Smooth muscle cell (in vitro differentiated cells): ENCODE measurements around the gene CPNE1. TPM values are rescaled to one million over a fixed set of nuclear protein-coding genes. Genes with fewer than 3 reads are reported as not detected.
"Not testable (repeated sequence)": the region's sequence is repeated elsewhere in the genome, so short reads cannot be mapped to it uniquely, and the experiment has no call there.

Experiments used
- DNase-seq: peaks from one replicate; lab custom pipeline; 2025; ENCODE audit not compliant: unreplicated experiment; lab: John Stamatoyannopoulos, UW
- H2AFZ ChIP-seq: fragments of 200-600 bp; sonication (generic); 2 replicates; pipeline ENCODE4 v1.6.0; 2016; ENCODE audit warnings: antibody characterized with exemption, low read depth, mild to moderate bottlenecking
- H3F3A ChIP-seq: fragments of 200-600 bp; sonication (generic); 2 replicates; pipeline ENCODE4 v1.6.0; 2017; ENCODE audit warnings: antibody characterized with exemption, low read depth
- H3K27ac ChIP-seq: fragments of 200-600 bp; sonication (generic); 2 replicates; pipeline ENCODE4 v1.5.1; 2016; ENCODE audit warnings: low read depth, mild to moderate bottlenecking
- H3K27me3 ChIP-seq: fragments of 200-600 bp; sonication (generic); 2 replicates; pipeline ENCODE4 v1.6.1; 2016; ENCODE audit warnings: low read depth, mild to moderate bottlenecking
- H3K36me3 ChIP-seq: fragments of 200-600 bp; sonication (generic); 2 replicates; pipeline ENCODE4 v1.5.1; 2016; ENCODE audit warnings: low read depth
- H3K4me1 ChIP-seq: fragments of 200-600 bp; sonication (generic); 2 replicates; pipeline ENCODE4 v1.5.1; 2016; ENCODE audit warnings: low read depth
- H3K4me2 ChIP-seq: fragments of 200-600 bp; sonication (generic); 2 replicates; pipeline ENCODE4 v1.6.0; 2016; ENCODE audit warnings: mild to moderate bottlenecking
- H3K4me3 ChIP-seq: fragments of 200-600 bp; sonication (generic); 2 replicates; pipeline ENCODE4 v1.5.1; 2016; ENCODE audit warnings: mild to moderate bottlenecking
- H3K79me2 ChIP-seq: fragments of 200-600 bp; sonication (generic); 2 replicates; pipeline ENCODE4 v1.6.0; 2016; ENCODE audit warnings: low read depth, mild to moderate bottlenecking
- H3K9ac ChIP-seq: fragments of 200-600 bp; sonication (generic); 2 replicates; pipeline ENCODE4 v1.6.0; 2016; ENCODE audit warnings: low read depth
- H3K9me3 ChIP-seq: fragments of 200-600 bp; sonication (generic); replicated peaks from 2 replicates; pipeline ENCODE4 v1.5.1; 2016; ENCODE audit warnings: low read depth
- H4K20me1 ChIP-seq: fragments of 200-600 bp; sonication (generic); 2 replicates; pipeline ENCODE4 v1.6.0; 2016; ENCODE audit warnings: low read depth
- CTCF ChIP-seq: fragments of 200-600 bp; sonication (generic); IDR thresholded peaks from 2 replicates; pipeline ENCODE4 v1.5.1; 2017; ENCODE audit warnings: borderline replicate concordance, mild to moderate bottlenecking, antibody characterized with exemption; ENCODE audit not compliant: insufficient read depth, poor library complexity, severe bottlenecking
- WGBS: methylation state at CpG from one replicate; pipeline ENCODE4 v1.1.7; 2016; ENCODE audit warnings: low lambda C conversion rate; 5-methylcytosine and 5-hydroxymethylcytosine counted together
- polyA plus RNA-seq: library from polyadenylated mRNA; unstranded; fragments of >200 nt; fragmentation: Nextera tagmentation; extraction: Ambion mirVana; gene quantifications from 2 replicates; pipeline ENCODE4 v1.2.1, GENCODE V29; 2016
- total RNA-seq: library from RNA; depleted of rRNA; stranded (reverse); fragments of >200 nt; gene quantifications from 2 replicates; pipeline ENCODE4 v1.2.3, GENCODE V29; 2014

The CPNE1 gene
- total RNA-seq (111 and 140 TPM in 2 replicates), polyA plus RNA-seq (156 TPM in 2 replicates)

GRCh38 chr20:35664466-35665206 is at the start of gene CPNE1, which contains the start of gene RBM12:
Gene CPNE1 (minus strand): TSS chr20:35664900. CDS start chr20:35632923, 31,977 bp downstream.
Gene RBM12 (minus strand): TSS chr20:35664900. CDS start chr20:35655322, 9,578 bp downstream.
- Histone ChIP-seq H4K20me1 (peaks cover 45% of the 10 kb centered on the region), H2AFZ (peak within 1 kb of the TSS; percentile 57), H3K36me3 (no peaks in the 10 kb centered on the region), H3K4me1 (peaks cover 37% of the 10 kb centered on the region), H3F3A (no peaks in the 10 kb centered on the region), H3K4me2 (peak within 1 kb of the TSS; percentile 95), H3K9me3 (no peaks in the 10 kb centered on the region), H3K27me3 (no peaks in the 10 kb centered on the region), H3K9ac (peak within 1 kb of the TSS; percentile 97), H3K4me3 (peak within 1 kb of the TSS; percentile 80), H3K27ac (peak within 1 kb of the TSS; percentile 93), H3K79me2 (peaks cover 51% of the 10 kb centered on the region)
- under 1% methylated on average over 57 of the region's 61 CpGs for WGBS
- TF ChIP-seq CTCF, result no peak
- DNase-seq, result peak; percentile 80

GRCh38 chr20:35714127-35714526 is 49.4 kb upstream of the CPNE1 start:
- Histone ChIP-seq H3K27me3 (no peaks in the 10 kb centered on the region), H3K4me1 (no peaks in the 10 kb centered on the region), H3K27ac (peak overlapping the region; percentile 1), H3K9ac (no peak overlapping the region), H3K9me3 (no peaks in the 10 kb centered on the region), H4K20me1 (peaks cover 100% of the 10 kb centered on the region), H3K4me3 (no peak overlapping the region), H3K4me2 (no peak overlapping the region), H3K79me2 (peaks cover 99% of the 10 kb centered on the region), H3F3A (peaks cover 69% of the 10 kb centered on the region), H3K36me3 (peaks cover 62% of the 10 kb centered on the region), H2AFZ (no peak overlapping the region)
- TF ChIP-seq CTCF, result no peak
- no peak for DNase-seq
- 91% methylated on average over 4 of the region's 4 CpGs for WGBS

GRCh38 chr20:35713120-35713519 is 48.4 kb upstream of the CPNE1 start:
- Histone ChIP-seq H3K27ac (peak overlapping the region; percentile 9), H3F3A (peaks cover 69% of the 10 kb centered on the region), H3K36me3 (peaks cover 69% of the 10 kb centered on the region), H3K79me2 (peaks cover 99% of the 10 kb centered on the region), H4K20me1 (peaks cover 100% of the 10 kb centered on the region)
- H3K4me2 ChIP-seq, H3K27me3 ChIP-seq, H3K4me1 ChIP-seq, DNase-seq, H2AFZ ChIP-seq, H3K9me3 ChIP-seq, H3K4me3 ChIP-seq, H3K9ac ChIP-seq: not testable (repeated sequence)
- 95% methylated on average over 9 of the region's 9 CpGs for WGBS

GRCh38 chr20:35711588-35712209 is 47.0 kb upstream of the CPNE1 start:
- peak overlapping the region; percentile 47 for H3K27ac ChIP-seq
- H3K4me1 ChIP-seq, result no peaks in the 10 kb centered on the region
- H3F3A ChIP-seq, result peaks cover 73% of the 10 kb centered on the region
- no peaks in the 10 kb centered on the region for H3K9me3 ChIP-seq
- no peak overlapping the region for H3K9ac ChIP-seq
- 92% methylated on average over 6 of the region's 6 CpGs for WGBS
- peaks cover 97% of the 10 kb centered on the region for H3K79me2 ChIP-seq
- H2AFZ ChIP-seq, result no peak overlapping the region
- no peak for DNase-seq
- H4K20me1 ChIP-seq, result peaks cover 100% of the 10 kb centered on the region
- no peak for TF ChIP-seq CTCF
- no peaks in the 10 kb centered on the region for H3K27me3 ChIP-seq
- no peak overlapping the region for H3K4me3 ChIP-seq
- H3K4me2 ChIP-seq, result no peak overlapping the region
- H3K36me3 ChIP-seq, result peaks cover 58% of the 10 kb centered on the region
